ENCODE results near the gene HS6ST3.

The HS6ST3 gene

GRCh38 chr13:96844616-96845015 lies 754.7 kb downstream of the HS6ST3 start:
- DNase-seq, result no peak

- DNase-seq, result no peak
These were observed 758.4 kb downstream of the HS6ST3 start for GRCh38 chr13:96848286-96848685.

- no peak for DNase-seq
These were observed 759.2 kb downstream of the HS6ST3 start for GRCh38 chr13:96849091-96849490.

- DNase-seq, result no peak
These were observed 760.7 kb downstream of the HS6ST3 start for GRCh38 chr13:96850538-96851145.

- DNase-seq, result no peak
These were observed 762.0 kb downstream of the HS6ST3 start for GRCh38 chr13:96851856-96852445.

GRCh38 chr13:96858133-96858826 lies 768.4 kb downstream of the HS6ST3 start:
- no peak for DNase-seq

- no peak for DNase-seq
These were observed 771.0 kb downstream of the HS6ST3 start for GRCh38 chr13:96860882-96861281.

- no peak for DNase-seq
These were observed 772.2 kb downstream of the HS6ST3 start for GRCh38 chr13:96862093-96862492.

GRCh38 chr13:96862999-96863398 lies 773.1 kb downstream of the HS6ST3 start:
- no peak for DNase-seq

- no peak for DNase-seq
These were observed 781.6 kb downstream of the HS6ST3 start for GRCh38 chr13:96871469-96871868.

- no peak for DNase-seq
These were observed 790.5 kb downstream of the HS6ST3 start for GRCh38 chr13:96880419-96880818.

All from inflammatory macrophage (primary cell).